HG03469 (cell line): ENCODE measurements around the gene ZNF337.
"Not testable (repeated sequence)": the region's sequence is repeated elsewhere in the genome, so short reads cannot be mapped to it uniquely, and the experiment has no call there.

Experiments used
- ATAC-seq: cut with Tn5 transposase; IDR thresholded peaks from one replicate; pipeline ENCODE4 v1.9.1; 2021; ENCODE audit warnings: mild to moderate bottlenecking, moderate library complexity, moderate number of reproducible peaks; ENCODE audit not compliant: unreplicated experiment

ZNF337 gene

DNA sequence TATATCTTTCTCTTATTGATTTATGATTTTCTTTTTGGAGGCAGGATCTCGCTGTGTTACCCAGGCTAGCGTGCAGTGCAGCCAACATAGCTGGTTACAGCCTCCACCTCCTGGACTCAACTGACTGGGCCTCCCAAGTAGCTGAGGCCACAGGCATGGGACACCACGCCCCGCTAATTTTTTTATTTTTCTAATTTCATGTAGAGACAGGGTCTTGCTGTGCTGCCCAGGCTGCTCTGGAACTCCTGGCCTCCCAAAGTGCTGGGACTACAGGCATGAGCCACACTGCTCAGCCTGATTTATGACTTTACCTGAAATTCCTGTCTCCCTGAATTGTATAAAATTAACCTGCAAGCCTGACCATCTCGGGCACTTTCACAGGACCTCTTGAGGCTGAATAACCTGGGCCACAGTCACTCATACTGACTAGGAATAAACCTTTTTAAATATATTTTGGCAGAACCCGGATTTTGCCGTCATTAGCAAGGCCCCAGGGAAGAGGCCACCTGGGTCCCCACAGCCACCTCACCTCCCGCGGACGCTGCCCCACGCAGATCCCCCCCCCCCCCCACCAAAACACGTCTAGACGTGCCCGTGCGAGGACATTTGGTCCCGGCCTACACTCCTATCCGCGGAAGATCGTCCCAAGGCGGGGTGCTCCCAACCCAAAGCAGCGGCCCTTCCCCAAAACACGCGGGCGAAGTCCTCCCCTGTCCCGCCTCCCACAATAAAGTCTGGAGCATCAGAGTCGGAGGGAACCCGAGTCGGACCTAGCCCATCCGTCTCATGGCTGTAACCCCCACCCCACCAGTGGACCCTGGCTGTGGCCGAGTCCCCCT lies 902 bp downstream of the ZNF337 start:
- ATAC-seq = no peak

GRCh38 chr20:25692499-25692898 lies 4.2 kb downstream of the ZNF337 start:
- ATAC-seq = no peak

DNA sequence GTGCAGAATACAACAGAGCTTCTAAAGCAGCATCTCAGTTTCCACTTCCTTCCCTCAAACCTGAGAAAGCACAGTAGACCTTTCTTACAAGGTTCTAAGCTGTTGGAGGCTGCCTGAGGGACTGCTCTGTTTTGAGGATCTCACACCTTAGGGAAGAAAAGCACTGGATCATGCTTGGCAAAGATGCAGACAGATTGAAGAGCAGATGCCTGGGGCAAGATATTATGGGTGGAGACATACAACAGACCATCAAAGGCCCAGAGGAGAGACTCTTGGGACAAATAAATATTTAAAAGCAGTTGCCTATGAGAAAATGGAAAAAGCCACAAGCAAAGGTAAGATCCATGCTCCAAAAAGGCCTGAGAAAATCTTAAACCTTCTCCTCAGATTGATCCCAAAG lies 6.2 kb downstream of the ZNF337 start:
- no peak for ATAC-seq

DNA sequence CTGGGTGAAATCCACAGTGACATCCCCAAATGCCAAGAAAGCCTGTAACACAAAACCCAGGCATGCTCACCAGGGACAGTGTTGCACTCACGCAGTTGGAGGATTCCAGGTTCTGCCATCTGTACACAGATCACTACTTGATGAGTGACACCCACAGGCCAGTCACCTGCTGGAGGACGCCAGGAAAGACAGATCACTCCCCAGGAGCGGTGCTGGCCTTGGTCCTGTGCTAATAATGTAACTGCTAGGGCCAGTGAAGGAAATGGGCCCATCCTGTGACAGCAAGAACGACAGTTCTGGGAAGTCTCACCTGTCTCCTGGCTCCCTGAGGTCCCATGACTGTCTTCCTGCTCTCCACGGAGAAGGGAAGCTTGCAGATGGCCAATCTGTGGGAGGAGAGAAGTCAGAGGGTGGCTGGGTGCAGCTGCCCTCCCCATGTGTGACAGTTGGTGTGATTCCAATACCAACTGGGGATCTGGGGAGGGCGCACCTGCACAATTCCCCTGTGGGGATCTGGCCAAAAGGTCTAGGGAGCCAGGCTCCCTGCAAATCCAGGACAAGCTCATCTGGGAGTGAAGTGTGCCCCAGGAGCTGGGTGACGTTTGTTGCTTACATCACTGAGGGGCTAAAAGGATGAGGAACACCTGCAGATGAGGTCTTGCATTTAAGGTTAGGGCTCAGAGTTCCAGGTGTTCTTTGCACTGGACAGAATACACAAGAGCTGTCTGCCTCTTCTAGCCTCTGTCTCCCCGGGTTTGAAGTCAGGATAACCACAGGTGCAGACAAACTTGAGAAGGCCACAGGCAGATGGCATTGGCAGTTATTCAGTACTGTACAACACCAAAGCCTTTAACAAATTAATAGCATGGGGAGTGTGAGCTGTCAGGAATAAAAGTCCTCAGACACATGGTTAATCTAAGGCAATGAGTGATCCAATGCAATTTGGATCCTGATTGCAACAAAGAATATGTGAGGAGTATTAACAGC lies 10.3 kb downstream of the ZNF337 start:
- no peak for ATAC-seq

GRCh38 chr20:25685276-25686080 lies 11.2 kb downstream of the ZNF337 start:
- ATAC-seq = peak; percentile 87

DNA sequence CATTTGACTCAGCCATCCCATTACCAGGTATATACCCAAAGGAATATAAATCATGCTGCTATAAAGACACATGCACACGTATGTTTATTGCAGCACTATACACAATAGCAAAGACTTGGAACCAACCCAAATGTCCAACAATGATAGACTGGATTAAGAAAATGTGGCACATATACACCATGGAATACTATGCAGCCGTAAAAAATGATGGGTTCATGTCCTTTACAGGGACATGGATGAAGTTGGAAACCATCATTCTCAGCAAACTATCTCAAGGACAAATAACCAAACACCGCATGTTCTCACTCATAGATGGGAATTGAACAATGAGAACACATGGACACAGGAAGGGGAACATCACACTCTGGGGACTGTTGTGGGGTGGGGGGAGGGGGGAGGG lies 12.8 kb downstream of the ZNF337 start:
- not testable (repeated sequence) for ATAC-seq

DNA sequence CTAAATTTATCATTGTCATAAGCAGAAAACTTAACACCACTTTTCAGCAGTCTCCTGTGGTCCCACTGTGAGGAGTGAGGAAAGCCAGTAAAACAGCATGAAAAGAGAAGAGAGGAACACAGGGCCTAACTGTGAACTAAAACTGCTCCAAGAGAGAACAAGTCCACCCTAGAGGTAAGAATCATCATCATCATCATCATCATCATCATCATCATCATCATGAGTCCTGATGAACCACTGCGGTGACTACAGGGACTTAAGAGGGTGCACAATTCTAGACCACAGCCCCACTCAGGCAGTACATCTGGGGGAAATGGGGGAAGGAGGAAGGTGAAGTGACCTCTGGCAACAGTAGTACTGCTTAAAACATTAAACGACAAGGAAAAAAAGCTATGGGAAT lies 13.6 kb downstream of the ZNF337 start:
- no peak for ATAC-seq

DNA sequence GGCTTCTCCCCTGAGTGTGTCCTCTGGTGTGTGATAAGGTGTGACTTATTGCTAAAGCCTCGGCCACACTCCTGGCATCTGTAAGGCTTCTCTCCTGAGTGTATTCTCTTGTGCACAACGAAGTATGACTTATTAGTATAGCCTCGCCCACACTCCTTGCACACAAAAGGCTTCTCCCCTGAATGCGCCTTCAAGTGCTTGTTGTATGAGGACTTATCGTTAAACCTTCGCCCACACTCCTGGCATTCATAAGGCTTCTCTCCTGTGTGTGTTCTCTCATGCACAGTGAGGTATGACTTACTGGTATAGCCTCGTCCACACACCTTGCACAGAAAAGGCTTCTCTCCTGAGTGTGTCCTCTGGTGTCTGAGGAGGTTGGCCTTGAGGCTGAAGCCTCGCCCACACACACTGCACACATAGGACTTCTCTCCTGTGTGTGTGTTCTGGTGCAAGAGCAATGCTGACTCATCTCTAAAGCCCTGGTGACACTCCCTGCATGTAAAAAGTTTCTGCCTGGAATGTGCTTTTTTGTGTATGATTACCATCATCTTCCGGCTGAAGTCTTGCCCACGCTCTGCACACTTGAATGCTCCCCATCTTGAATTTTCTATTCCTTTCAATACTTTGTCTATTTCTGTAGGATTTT lies 20.4 kb downstream of the ZNF337 start:
- ATAC-seq = peak; percentile 71

GRCh38 chr20:25675161-25675560 lies 21.5 kb downstream of the ZNF337 start:
- no peak for ATAC-seq

GRCh38 chr20:25672659-25673235 lies 23.9 kb downstream of the ZNF337 start:
- ATAC-seq = no peak

DNA sequence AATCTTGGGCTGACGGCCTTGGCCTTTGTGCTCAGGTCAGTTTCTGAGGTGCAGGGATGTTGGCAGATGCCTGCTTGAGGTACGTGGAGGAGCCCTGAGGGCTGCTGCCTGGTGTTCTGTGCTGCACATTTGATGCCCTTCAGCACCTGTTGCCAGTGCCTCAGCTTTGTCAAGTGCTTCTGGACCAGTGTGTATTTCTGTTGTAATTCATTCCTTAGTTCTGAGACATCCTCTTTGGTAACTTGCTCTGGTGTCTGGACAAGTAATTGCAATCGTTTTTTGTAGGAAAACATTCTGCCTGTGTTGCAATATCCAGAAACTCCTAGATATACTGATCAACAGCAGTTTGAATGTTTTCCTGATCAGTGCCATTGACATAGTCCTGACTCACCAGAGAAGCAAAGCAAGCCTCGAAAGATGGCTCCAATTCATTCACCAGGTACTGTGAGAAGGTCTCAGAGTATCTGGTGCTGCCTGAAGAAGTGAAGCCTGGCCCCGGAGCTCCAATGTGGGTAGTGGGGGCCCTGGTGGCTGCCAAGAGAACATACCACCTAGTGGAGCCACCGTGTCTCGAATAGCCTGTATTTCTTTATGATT lies 26.7 kb downstream of the ZNF337 start:
- no peak for ATAC-seq

DNA sequence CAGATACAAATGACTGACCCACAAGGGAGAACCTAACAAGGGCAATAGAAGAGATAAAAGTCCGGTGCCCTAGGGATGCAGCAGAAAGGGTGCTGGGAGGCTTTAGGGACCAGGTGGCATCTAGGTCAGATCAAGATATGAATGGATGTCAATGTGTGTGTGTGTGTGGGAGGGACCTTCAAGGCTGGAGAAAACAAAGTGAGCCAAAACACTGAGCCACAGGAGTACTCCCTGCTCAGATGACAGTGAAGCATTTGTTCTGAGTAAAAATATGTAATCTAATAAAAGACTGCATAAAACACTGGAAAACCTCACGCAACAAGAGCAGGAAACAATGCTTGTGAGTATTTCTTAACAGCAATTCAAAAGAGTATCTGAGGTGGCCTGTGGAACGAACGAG lies 28.2 kb downstream of the ZNF337 start:
- ATAC-seq = no peak

GRCh38 chr20:25659999-25660398 lies 36.7 kb downstream of the ZNF337 start:
- ATAC-seq = no peak

DNA sequence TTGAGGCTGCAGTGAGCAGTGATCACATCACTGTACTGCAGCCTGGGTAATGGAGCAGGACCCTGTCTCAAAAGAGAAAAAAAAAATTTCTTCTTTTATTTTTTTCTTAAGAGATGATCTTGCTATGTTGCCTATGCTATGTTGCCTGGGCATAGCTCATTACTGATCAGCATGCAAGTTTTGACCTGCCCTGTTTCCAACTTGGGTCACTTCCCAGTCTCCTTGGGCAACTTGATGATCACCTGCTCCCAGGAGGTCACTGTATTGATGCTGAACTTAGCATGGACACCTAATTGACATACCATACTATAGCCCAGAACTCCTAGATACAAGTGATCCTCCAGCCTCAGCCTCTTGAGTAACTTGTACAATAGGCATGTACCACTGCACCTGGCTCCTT lies 42.2 kb downstream of the ZNF337 start:
- no peak for ATAC-seq

- ATAC-seq = not testable (repeated sequence)
These were observed 43.8 kb downstream of the ZNF337 start for GRCh38 chr20:25652866-25653265.

DNA sequence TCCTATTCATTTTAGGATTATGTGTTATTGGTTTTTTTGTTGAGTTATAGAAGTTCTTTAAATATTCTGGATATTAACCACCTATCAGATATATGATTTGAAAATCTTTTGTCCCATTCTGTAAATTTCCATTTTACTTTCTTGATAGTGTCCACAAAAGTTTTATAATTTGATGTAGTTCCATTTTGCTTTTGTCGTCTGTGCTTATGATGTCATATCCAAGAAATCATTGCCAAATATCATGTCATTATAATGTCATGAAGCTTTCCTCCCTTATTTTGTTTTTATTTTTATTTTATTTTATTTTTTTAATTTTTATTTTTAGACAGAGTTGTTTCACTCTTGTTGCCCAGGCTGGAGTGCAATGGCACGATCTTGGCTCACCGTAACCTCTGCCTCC lies 51.8 kb downstream of the ZNF337 start:
- ATAC-seq = no peak

GRCh38 chr20:25643716-25644115 lies 52.9 kb downstream of the ZNF337 start:
- ATAC-seq = no peak

DNA sequence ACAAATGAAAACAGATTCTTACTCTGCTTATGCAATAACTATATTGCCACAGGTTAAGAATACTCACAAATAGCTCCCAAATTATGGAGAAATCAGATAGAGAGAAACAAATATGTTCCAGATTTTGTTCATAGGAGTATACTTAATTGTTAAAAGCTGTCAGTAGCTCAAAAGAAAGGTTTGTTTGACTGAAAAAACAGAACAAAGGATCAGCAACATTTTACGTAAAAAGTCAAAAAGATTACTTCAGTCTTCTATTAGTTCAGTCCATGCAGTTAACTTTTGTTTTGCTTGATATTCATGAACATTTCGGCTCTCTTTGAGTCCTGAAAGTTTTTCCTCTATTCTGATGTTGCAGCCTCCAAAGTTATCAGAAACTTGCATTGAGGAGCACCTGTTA lies 59.4 kb downstream of the ZNF337 start:
- no peak for ATAC-seq

- ATAC-seq = no peak
These were observed 63.5 kb downstream of the ZNF337 start for GRCh38 chr20:25632940-25633790.
